KMS-11 (cell line): Measurements from ENCODE around the gene KLK1.

Experiments used
- H2AFZ ChIP-seq: fragments of 200-600 bp; sonication (generic); 2 replicates; pipeline ENCODE4 v1.6.1; 2016; ENCODE audit warnings: antibody characterized with exemption, mixed run types, low read depth
- H3K27ac ChIP-seq: fragments of 200-600 bp; sonication (generic); 2 replicates; pipeline ENCODE4 v1.6.1; 2016; ENCODE audit warnings: mild to moderate bottlenecking, mixed run types
- H3K27me3 ChIP-seq: fragments of 200-600 bp; sonication (generic); 2 replicates; pipeline ENCODE4 v1.6.1; 2017; ENCODE audit warnings: mild to moderate bottlenecking, low read depth, mixed run types, moderate library complexity; ENCODE audit not compliant: insufficient read depth
- H3K36me3 ChIP-seq: fragments of 200-600 bp; sonication (generic); 2 replicates; pipeline ENCODE4 v1.6.1; 2017; ENCODE audit warnings: mild to moderate bottlenecking, mixed run types; ENCODE audit not compliant: insufficient read depth
- H3K4me1 ChIP-seq: fragments of 200-600 bp; sonication (generic); 2 replicates; pipeline ENCODE4 v1.6.1; 2016; ENCODE audit warnings: mild to moderate bottlenecking, low read depth, mixed run types; ENCODE audit not compliant: poor library complexity, severe bottlenecking
- H3K4me2 ChIP-seq: fragments of 200-600 bp; sonication (generic); 2 replicates; pipeline ENCODE4 v1.7.0; 2016; ENCODE audit warnings: mild to moderate bottlenecking, mixed run types
- H3K4me3 ChIP-seq: fragments of 200-600 bp; sonication (generic); IDR thresholded peaks from 2 replicates; pipeline ENCODE4 v1.6.1; 2017; ENCODE audit warnings: low read depth, low read length, mixed read lengths; ENCODE audit not compliant: insufficient read depth
- H3K79me2 ChIP-seq: fragments of 200-600 bp; sonication (generic); 2 replicates; pipeline ENCODE4 v1.6.1; 2016; ENCODE audit warnings: low read depth, mixed run types; ENCODE audit not compliant: insufficient read depth
- H3K9ac ChIP-seq: fragments of 200-600 bp; sonication (generic); 2 replicates; pipeline ENCODE4 v1.6.1; 2016; ENCODE audit warnings: mild to moderate bottlenecking, mixed run types
- H4K20me1 ChIP-seq: fragments of 200-600 bp; sonication (generic); 2 replicates; pipeline ENCODE4 v1.6.1; 2016; ENCODE audit warnings: mild to moderate bottlenecking, mixed run types; ENCODE audit not compliant: insufficient read depth
- TF ChIP-seq, protein P1 (sequence below): fragments of 200-600 bp; sonication (generic); conservative IDR thresholded peaks from 2 replicates; pipeline ENCODE4 v1.6.1; 2017; ENCODE audit warnings: low read depth, mild to moderate bottlenecking, antibody characterized with exemption, low read length, moderate library complexity, mixed read lengths

KLK1 gene

DNA sequence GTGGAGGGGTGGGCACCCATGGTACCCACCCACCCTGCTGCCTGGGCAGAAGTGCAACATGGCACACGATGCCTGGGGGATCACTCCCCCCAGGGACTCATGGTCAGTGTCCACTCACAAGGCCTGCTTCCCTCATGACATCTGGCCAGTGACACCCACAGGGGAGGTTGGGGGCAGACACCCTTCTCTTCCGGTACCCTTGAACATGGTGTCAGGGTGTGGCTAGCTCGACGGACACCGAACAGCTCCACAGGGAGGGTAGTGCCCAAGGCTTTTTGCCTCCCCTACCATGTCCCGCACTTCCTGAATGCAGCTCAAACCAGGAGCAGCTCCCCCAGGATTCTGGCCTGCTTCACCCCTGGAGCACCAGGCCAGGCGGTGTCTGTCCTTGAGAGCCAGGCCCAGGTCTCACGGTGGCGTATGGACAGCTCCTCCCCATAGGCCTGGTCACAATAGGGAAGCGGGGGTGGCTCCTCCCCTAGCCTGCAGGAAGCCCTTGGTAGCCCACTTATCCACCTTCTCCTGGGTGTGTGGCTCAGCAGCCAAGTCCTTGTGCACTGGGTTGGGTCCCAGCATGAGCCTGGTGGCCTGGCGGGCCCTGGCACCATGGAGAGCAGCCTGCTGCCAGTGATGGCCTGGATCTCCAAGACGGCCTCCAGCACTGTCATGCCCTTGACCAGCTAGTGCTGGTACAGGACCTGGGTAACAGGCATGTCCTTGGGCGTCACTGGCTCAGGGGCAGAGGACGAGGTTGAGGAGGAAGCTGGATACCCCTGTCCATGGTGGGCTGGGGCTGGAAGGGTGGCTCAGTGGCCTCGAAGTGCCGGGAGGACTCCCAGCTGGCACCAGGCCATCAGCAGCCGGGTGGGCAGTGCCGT lies 25.6 kb downstream of the KLK1 start:
- peaks cover 23% of the 10 kb centered on the region; the same call in 1 of the 2 replicates for H4K20me1 ChIP-seq
- TF ChIP-seq, protein P1, sequence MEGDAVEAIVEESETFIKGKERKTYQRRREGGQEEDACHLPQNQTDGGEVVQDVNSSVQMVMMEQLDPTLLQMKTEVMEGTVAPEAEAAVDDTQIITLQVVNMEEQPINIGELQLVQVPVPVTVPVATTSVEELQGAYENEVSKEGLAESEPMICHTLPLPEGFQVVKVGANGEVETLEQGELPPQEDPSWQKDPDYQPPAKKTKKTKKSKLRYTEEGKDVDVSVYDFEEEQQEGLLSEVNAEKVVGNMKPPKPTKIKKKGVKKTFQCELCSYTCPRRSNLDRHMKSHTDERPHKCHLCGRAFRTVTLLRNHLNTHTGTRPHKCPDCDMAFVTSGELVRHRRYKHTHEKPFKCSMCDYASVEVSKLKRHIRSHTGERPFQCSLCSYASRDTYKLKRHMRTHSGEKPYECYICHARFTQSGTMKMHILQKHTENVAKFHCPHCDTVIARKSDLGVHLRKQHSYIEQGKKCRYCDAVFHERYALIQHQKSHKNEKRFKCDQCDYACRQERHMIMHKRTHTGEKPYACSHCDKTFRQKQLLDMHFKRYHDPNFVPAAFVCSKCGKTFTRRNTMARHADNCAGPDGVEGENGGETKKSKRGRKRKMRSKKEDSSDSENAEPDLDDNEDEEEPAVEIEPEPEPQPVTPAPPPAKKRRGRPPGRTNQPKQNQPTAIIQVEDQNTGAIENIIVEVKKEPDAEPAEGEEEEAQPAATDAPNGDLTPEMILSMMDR, result no peak
- H3K4me2 ChIP-seq, result no peak overlapping the region
- H3K9ac ChIP-seq, result no peak overlapping the region
- peaks cover 32% of the 10 kb centered on the region for H3K79me2 ChIP-seq
- H3K27me3 ChIP-seq, result no peaks in the 10 kb centered on the region
- H3K4me1 ChIP-seq, result peaks cover 66% of the 10 kb centered on the region
- no peak overlapping the region for H3K27ac ChIP-seq
- no peak overlapping the region for H2AFZ ChIP-seq
- H3K36me3 ChIP-seq, result peaks cover 14% of the 10 kb centered on the region; the same call in 1 of the 2 replicates
- no peak overlapping the region for H3K4me3 ChIP-seq

DNA sequence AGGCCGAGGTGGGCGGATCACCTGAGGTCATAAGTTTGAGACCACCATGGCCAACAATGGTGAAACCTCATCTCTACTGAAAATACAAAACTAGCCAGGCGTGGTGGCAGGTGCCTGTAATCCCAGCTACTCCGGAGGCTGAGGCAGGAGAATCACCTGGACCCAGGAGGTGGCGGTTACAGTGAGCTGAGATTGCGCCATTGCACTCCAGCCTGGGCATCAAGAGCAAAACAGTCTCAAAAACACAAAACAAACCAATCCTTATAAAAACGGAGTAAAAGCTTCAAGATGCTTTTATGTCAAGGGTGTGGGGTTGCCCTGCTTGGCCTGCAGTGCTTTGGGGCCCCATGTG lies 26.2 kb downstream of the KLK1 start:
- H3K4me1 ChIP-seq, result peaks cover 61% of the 10 kb centered on the region

DNA sequence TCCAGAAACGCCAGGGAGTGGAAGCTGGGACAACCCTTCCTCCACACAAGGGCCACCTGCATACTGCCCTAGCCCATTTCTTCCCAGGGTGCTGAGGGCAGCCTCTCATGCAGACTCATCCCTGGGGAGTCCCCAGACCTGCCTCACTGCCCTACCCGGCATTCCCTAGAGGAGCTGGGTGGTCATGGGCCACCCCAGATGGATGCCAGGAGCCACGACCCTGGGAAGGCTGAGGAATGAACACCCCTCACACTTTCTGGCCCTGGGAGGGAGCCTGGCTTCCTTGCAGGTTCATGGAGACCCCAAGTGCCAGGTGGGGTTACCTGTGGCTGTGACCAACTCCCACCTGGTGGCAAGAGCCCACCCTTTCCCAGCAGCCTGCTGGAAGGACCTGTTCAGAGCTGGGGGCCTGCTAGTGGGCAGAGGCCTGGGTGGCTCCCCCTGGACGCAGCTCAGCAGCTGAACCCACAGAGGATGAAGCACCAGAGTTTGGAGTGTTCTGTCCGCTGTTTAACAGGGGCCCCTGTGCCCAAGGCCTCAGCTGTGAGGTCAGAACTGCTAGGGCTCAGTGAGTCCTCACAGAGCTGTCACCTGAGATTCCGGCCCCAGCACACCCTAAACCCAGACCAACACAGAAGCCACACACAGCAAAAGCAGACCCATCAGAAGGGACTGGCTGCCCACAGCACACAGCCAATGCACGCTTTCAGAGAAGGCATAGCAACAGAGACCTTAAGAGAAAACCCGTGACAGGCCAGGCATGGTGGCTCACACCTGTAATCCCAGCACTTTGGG lies 26.8 kb downstream of the KLK1 start:
- Histone ChIP-seq H3K27ac (no peak overlapping the region; the same call in 1 of the 2 replicates), H3K4me1 (peaks cover 55% of the 10 kb centered on the region), H3K4me3 (no peak overlapping the region), H3K4me2 (no peak overlapping the region), H3K36me3 (peaks cover 10% of the 10 kb centered on the region; the same call in 1 of the 2 replicates), H2AFZ (no peak overlapping the region), H4K20me1 (peaks cover 11% of the 10 kb centered on the region; the same call in 1 of the 2 replicates), H3K9ac (no peak overlapping the region), H3K79me2 (peaks cover 20% of the 10 kb centered on the region), H3K27me3 (no peaks in the 10 kb centered on the region)
- TF ChIP-seq, protein P1, result no peak

More for the DNA sequence above, 26.2 kb downstream of the KLK1 start:
- TF ChIP-seq, protein P1, result no peak
- Histone ChIP-seq H3K4me3 (no peak overlapping the region), H3K27me3 (no peaks in the 10 kb centered on the region), H3K9ac (no peak overlapping the region), H3K79me2 (peaks cover 26% of the 10 kb centered on the region), H4K20me1 (peaks cover 17% of the 10 kb centered on the region; the same call in 1 of the 2 replicates), H3K36me3 (peaks cover 14% of the 10 kb centered on the region; the same call in 1 of the 2 replicates), H3K4me2 (no peak overlapping the region), H2AFZ (no peak overlapping the region), H3K27ac (no peak overlapping the region; the same call in 1 of the 2 replicates)

DNA sequence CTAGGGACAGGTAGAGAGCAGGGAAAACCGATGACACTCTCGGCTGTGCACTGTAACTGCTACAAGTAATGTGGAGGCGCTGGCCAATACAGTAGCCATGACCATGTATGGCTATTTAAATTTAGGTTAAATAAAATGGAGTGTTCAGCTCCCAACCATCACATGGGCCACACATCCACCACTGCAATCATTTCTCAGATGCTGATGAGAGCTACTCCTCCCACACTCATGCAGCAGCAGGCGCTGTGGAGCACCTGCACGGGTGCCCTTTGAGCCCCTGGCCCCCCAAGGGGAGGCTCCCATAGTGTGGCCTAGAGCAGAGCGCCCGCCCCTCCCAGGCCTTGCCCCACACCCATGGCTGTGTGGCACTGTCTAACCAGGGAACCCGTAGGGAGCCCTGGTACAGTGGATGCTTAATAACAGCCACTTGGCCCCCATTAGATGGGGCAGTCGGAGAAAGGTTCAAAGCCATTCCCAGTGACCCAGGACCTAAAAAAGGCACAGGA lies 27.4 kb downstream of the KLK1 start:
- Histone ChIP-seq H2AFZ (no peak overlapping the region), H4K20me1 (peaks cover 11% of the 10 kb centered on the region; the same call in 1 of the 2 replicates), H3K79me2 (peaks cover 14% of the 10 kb centered on the region; the same call in 1 of the 2 replicates), H3K36me3 (peaks cover 3% of the 10 kb centered on the region; the same call in 1 of the 2 replicates), H3K4me1 (peaks cover 53% of the 10 kb centered on the region), H3K4me3 (no peak overlapping the region), H3K27me3 (no peaks in the 10 kb centered on the region), H3K9ac (no peak overlapping the region), H3K4me2 (no peak overlapping the region), H3K27ac (no peak overlapping the region)
- TF ChIP-seq, protein P1, result no peak
